Karpas-422 (cell line): ENCODE measurements around the gene YIPF4. TPM values are rescaled to one million over a fixed set of nuclear protein-coding genes. Genes with fewer than 3 reads are reported as not detected.
"Not testable (repeated sequence)": the region's sequence is repeated elsewhere in the genome, so short reads cannot be mapped to it uniquely, and the experiment has no call there.

ENCODE experiments used
- DNase-seq: peaks from one replicate; pipeline ENCODE4 v3.0.0-alpha.2; 2015
- H2AFZ ChIP-seq: fragments of 200-600 bp; sonication (generic); 2 replicates; pipeline ENCODE4 v1.6.1; 2014; ENCODE audit warnings: antibody characterized with exemption, low read length, mixed read lengths
- H3K27ac ChIP-seq: fragments of 200-600 bp; sonication (generic); 2 replicates; pipeline ENCODE4 v1.5.1; 2014; ENCODE audit warnings: mild to moderate bottlenecking, low read length, moderate library complexity
- H3K27me3 ChIP-seq: fragments of 200-600 bp; sonication (generic); 2 replicates; pipeline ENCODE4 v1.6.1; 2014; ENCODE audit warnings: low read length, mixed read lengths
- H3K36me3 ChIP-seq: fragments of 200-600 bp; sonication (generic); 2 replicates; pipeline ENCODE4 v1.6.1; 2014; ENCODE audit warnings: low read length, mixed read lengths; ENCODE audit not compliant: insufficient read depth
- H3K4me1 ChIP-seq: fragments of 200-600 bp; sonication (generic); 2 replicates; pipeline ENCODE4 v1.6.1; 2014; ENCODE audit warnings: mild to moderate bottlenecking, low read length, mixed read lengths
- H3K4me2 ChIP-seq: fragments of 200-600 bp; sonication (generic); 2 replicates; pipeline ENCODE4 v1.6.1; 2014; ENCODE audit warnings: low read length, low read depth, mild to moderate bottlenecking; ENCODE audit not compliant: poor library complexity, severe bottlenecking
- H3K4me3 ChIP-seq: fragments of 200-600 bp; sonication (generic); 2 replicates; pipeline ENCODE4 v1.5.1; 2014; ENCODE audit warnings: mild to moderate bottlenecking, antibody characterized with exemption, low read length, mixed read lengths
- H3K79me2 ChIP-seq: fragments of 200-600 bp; sonication (generic); 2 replicates; pipeline ENCODE4 v1.6.1; 2014; ENCODE audit warnings: mild to moderate bottlenecking, low read length, mixed read lengths
- H3K9ac ChIP-seq: fragments of 200-600 bp; sonication (generic); 2 replicates; pipeline ENCODE4 v1.6.0; 2014; ENCODE audit warnings: low read length
- H3K9me2 ChIP-seq: fragments of 200-600 bp; sonication (generic), shearing (Covaris generic); replicated peaks from 2 replicates; pipeline ENCODE4 v1.6.0; 2014; ENCODE audit warnings: mild to moderate bottlenecking, low read length, moderate library complexity; ENCODE audit not compliant: insufficient read depth
- H3K9me3 ChIP-seq: fragments of 300-700, 200-600 bp; sonication (generic); 2 replicates; pipeline ENCODE4 v1.6.1; 2014; ENCODE audit warnings: low read length, mixed read lengths
- H4K20me1 ChIP-seq: fragments of 200-600 bp; sonication (generic); 2 replicates; pipeline ENCODE4 v1.6.1; 2014; ENCODE audit warnings: mild to moderate bottlenecking, antibody characterized with exemption, low read length, low read depth; ENCODE audit not compliant: insufficient read depth
- total RNA-seq: library from RNA; depleted of rRNA; stranded (reverse); fragments of >200 nt; shearing (Covaris generic); gene quantifications from 2 replicates; pipeline ENCODE4 v1.2.3, GENCODE V29; 2014; ENCODE audit warnings: low replicate concordance

YIPF4 gene
- total RNA-seq, 1 experiment from 2014 or later, result 95.3 TPM

DNA sequence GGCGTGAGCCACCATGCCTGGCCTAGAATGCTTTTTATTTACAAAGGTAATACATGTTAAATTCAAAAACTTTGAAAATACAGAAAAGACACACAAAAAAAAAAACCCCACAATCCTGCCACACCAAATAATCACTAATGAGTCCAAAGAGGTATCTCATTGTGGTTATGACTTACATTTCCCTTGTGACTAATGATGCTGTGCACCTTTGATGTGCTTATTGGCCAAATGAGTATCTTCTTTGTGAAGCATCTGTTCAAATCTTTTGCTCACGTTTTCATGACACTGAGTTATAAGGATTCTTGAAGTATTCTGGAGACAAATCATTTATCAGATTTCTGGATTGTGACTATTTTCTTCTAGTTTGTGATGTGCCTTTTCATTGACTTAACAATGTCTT is 6.6 kb upstream of the YIPF4 start:
- no peak overlapping the region for H3K27ac ChIP-seq
- no peaks in the 10 kb centered on the region for H3K36me3 ChIP-seq
- H2AFZ ChIP-seq, result peak overlapping the region; percentile 70; the same call in 1 of the 2 replicates
- no peaks in the 10 kb centered on the region for H4K20me1 ChIP-seq
- H3K27me3 ChIP-seq, result no peaks in the 10 kb centered on the region
- no peaks in the 10 kb centered on the region for H3K4me1 ChIP-seq
- H3K9me2 ChIP-seq, result no peaks in the 10 kb centered on the region
- H3K4me2 ChIP-seq, result no peak overlapping the region
- H3K9me3 ChIP-seq, result no peaks in the 10 kb centered on the region
- DNase-seq, result no peak
- H3K79me2 ChIP-seq, result no peaks in the 10 kb centered on the region
- no peak overlapping the region for H3K9ac ChIP-seq
- no peak overlapping the region for H3K4me3 ChIP-seq

DNA sequence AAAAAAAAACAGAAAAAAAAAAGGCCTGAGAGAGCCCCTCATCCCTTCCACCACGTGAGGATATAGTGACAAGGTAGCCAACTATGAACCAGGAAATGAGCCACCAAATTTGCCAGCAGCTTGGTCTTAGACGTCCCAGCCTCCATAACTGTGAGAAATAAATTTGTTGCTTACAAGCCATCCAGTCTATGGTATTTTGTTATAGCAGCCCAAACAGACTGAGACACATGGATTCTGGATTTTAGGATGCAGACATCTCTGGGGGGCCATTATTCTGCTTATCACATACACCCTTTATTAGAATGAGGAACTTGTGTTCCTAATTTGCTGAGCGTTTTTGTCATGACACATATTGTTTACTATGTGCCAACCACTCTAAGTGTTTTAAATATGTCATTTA is 5.4 kb upstream of the YIPF4 start:
- peak overlapping the region; percentile 80; the same call in 1 of the 2 replicates for H2AFZ ChIP-seq
- 0 out of 2 replicates have a peak, but pooled peaks cover 4% of the 10 kb centered on the region for H3K79me2 ChIP-seq
- no peak overlapping the region for H3K4me2 ChIP-seq
- H3K27ac ChIP-seq, result no peak overlapping the region
- H3K4me1 ChIP-seq, result peaks cover 5% of the 10 kb centered on the region
- no peaks in the 10 kb centered on the region for H4K20me1 ChIP-seq
- no peaks in the 10 kb centered on the region for H3K36me3 ChIP-seq
- no peaks in the 10 kb centered on the region for H3K27me3 ChIP-seq
- no peak for DNase-seq
- no peak overlapping the region for H3K9ac ChIP-seq
- no peak overlapping the region for H3K4me3 ChIP-seq
- H3K9me2 ChIP-seq, result no peaks in the 10 kb centered on the region; the same call in 1 of the 2 replicates
- H3K9me3 ChIP-seq, result no peaks in the 10 kb centered on the region

DNA sequence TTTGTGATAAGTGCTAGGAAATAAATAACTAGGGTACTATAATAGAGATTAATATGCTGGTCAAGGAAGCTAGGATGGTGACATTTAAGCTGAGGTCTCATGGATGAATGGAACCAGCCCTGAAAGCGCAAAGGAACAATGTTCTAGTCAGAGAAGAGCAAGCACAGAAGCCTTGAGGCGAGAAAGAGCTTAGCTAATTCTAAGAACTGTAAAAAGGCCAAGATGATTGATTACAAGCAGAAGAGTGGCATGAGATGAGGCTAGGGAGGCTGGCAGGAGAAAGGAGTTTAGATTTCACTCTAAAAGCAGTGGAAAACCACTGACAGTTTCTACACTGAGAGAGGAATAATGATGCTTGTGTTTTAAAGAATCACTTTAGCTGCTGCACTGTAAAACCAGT is 3.4 kb upstream of the YIPF4 start:
- H3K36me3 ChIP-seq, result no peaks in the 10 kb centered on the region
- DNase-seq, result no peak
- peaks cover 15% of the 10 kb centered on the region for H3K4me1 ChIP-seq
- H3K79me2 ChIP-seq, result peaks cover 21% of the 10 kb centered on the region
- peak overlapping the region; percentile 70; the same call in 1 of the 2 replicates for H2AFZ ChIP-seq
- no peaks in the 10 kb centered on the region; the same call in 1 of the 2 replicates for H3K9me2 ChIP-seq
- no peaks in the 10 kb centered on the region for H3K9me3 ChIP-seq
- no peak overlapping the region for H3K9ac ChIP-seq
- H4K20me1 ChIP-seq, result no peaks in the 10 kb centered on the region
- H3K4me3 ChIP-seq, result no peak overlapping the region
- H3K27me3 ChIP-seq, result no peaks in the 10 kb centered on the region
- H3K4me2 ChIP-seq, result no peak overlapping the region
- H3K27ac ChIP-seq, result no peak overlapping the region

DNA sequence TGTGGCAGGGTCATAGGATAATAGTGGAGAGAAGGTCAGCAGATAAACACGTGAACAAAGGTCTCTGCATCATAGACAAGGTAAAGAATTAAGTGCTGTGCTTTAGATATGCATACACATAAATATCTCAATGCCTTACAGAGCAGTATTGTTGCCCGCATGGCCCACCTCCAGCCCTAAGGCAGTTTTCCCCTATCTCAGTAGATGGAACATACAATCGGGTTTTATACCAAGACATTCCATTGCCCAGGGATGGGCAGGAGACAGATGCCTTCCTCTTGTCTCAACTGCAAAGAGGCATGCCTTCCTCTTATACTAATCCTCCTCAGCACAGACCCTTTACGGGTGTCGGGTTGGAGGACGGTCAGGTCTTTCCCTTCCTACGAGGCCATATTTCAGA is 1.9 kb upstream of the YIPF4 start:
- Histone ChIP-seq H3K79me2 (peaks cover 32% of the 10 kb centered on the region), H3K4me1 (peaks cover 18% of the 10 kb centered on the region)
- not testable (repeated sequence) for H3K9me3 ChIP-seq, H3K9ac ChIP-seq, H3K4me3 ChIP-seq, H4K20me1 ChIP-seq, DNase-seq, H2AFZ ChIP-seq, H3K36me3 ChIP-seq, H3K27ac ChIP-seq, H3K27me3 ChIP-seq, H3K4me2 ChIP-seq, H3K9me2 ChIP-seq

DNA sequence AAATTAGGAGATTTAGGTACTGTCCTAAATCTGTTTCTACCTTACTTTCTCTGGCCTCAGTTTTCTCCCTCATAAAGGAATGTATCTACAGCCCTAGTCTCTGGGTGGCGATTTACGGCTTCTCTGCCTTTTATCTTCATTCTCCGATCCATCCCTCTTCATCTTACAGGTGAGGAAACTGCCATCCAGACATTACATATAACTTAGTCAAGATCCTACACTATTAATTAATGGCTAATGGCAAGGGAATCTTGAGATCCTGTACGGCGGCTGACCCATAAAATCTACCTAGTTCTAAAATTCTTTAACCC is 386 bp upstream of the YIPF4 start:
- peak overlapping the region; percentile 70; the same call in 1 of the 2 replicates for H2AFZ ChIP-seq
- H3K36me3 ChIP-seq, result peaks cover 11% of the 10 kb centered on the region
- no peaks in the 10 kb centered on the region; the same call in 1 of the 2 replicates for H3K9me2 ChIP-seq
- H4K20me1 ChIP-seq, result no peaks in the 10 kb centered on the region
- H3K4me2 ChIP-seq, result peak overlapping the region; percentile 94
- no peak overlapping the region for H3K27ac ChIP-seq
- peaks cover 47% of the 10 kb centered on the region for H3K79me2 ChIP-seq
- H3K27me3 ChIP-seq, result no peaks in the 10 kb centered on the region
- no peak for DNase-seq
- peak overlapping the region; percentile 95 for H3K4me3 ChIP-seq
- H3K4me1 ChIP-seq, result peaks cover 18% of the 10 kb centered on the region
- peak overlapping the region; percentile 94 for H3K9ac ChIP-seq
- H3K9me3 ChIP-seq, result no peaks in the 10 kb centered on the region

DNA sequence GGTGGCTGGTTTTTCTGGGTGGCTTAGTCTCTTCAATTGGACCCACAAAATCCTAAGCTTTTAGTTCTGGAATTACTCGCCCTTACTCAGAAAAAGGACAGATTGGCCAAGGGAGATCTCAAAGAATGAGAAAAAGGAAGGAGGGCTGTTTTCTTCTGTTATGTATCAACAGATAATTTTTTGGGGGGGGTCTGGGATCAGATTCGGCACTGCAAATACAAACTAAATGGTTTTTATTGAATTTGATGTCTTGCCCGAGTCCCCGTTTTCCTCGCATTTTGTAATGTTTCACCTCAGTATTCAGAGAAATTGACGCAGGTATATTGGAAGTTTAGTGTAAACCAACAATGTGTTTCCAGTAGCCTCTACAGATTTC is 762 bp downstream of the YIPF4 start:
- H3K9ac ChIP-seq, result peak overlapping the region; percentile 94
- H3K4me2 ChIP-seq, result peak overlapping the region; percentile 94
- H3K27ac ChIP-seq, result peak overlapping the region; percentile 62
- H2AFZ ChIP-seq, result no peak overlapping the region
- H3K36me3 ChIP-seq, result peaks cover 19% of the 10 kb centered on the region
- H3K4me3 ChIP-seq, result peak overlapping the region; percentile 95
- no peak for DNase-seq
- no peaks in the 10 kb centered on the region for H4K20me1 ChIP-seq
- no peaks in the 10 kb centered on the region for H3K9me3 ChIP-seq
- H3K27me3 ChIP-seq, result no peaks in the 10 kb centered on the region
- peaks cover 18% of the 10 kb centered on the region for H3K4me1 ChIP-seq
- H3K9me2 ChIP-seq, result no peaks in the 10 kb centered on the region; the same call in 1 of the 2 replicates
- H3K79me2 ChIP-seq, result peaks cover 58% of the 10 kb centered on the region

DNA sequence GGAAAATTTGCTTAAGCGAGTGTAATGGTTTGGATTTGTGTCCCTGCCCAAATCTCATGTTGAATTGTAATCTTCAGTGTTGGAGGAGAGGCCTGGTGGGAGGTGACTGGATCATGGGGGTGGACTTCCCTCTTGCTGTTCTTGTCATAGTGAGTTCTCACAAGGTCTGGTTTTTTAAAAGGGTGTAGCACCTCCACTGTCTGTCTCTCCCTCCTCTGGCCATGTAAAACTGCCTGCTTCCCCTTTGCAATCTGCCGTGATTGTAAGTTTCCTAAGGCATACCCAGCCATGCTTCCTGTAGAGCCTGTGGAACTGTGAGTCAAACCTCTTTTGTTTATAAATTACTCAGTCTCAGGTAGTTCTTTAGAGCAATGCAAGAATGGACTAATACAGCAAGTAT is 6.6 kb downstream of the YIPF4 start:
- H3K9me2 ChIP-seq, result no peaks in the 10 kb centered on the region
- no peaks in the 10 kb centered on the region for H4K20me1 ChIP-seq
- peaks cover 18% of the 10 kb centered on the region for H3K4me1 ChIP-seq
- H3K79me2 ChIP-seq, result peaks cover 92% of the 10 kb centered on the region
- no peak overlapping the region for H3K9ac ChIP-seq
- peaks cover 21% of the 10 kb centered on the region for H3K36me3 ChIP-seq
- no peak overlapping the region for H3K4me3 ChIP-seq
- H3K27ac ChIP-seq, result no peak overlapping the region
- no peaks in the 10 kb centered on the region for H3K9me3 ChIP-seq
- H2AFZ ChIP-seq, result no peak overlapping the region
- H3K4me2 ChIP-seq, result no peak overlapping the region
- no peak for DNase-seq
- no peaks in the 10 kb centered on the region for H3K27me3 ChIP-seq

DNA sequence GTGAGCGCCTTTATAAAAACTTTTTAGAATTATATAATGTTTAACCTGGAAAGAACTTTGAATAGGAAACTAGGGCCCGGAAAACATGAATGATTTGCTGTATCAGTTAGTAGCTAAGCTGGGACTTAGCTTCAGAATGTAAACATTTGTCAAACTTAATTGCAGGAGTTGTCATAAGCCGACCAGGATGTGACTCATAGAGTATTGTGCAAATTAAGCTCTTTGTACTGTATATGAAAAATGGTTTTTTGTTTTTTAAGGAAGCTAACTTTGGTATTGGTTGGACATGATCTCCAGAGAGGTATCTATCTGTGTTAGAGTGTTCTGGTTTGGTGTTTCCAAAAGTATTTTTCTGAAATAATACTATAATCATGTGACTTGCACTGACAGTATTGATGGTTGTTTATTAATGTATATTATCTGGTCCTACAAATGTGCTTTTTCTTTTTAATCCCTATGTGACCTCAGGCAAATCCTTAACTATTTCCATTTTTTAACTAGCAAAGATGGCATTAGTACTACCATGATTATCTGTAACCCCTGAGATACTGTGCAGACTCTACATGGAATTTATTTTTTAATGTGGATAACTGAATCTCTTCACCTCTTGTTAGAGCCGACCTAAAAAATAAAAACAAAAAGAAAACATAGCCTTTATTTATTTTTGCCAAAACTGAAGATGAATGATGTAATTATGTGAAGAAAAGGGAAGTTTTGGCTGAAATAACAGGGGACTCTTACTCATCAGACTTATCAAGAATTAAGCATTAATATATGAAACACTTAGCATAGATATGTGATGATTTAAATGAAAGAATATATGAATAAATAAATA is 11.7 kb downstream of the YIPF4 start:
- Histone ChIP-seq H3K27me3 (no peaks in the 10 kb centered on the region), H3K79me2 (peaks cover 76% of the 10 kb centered on the region), H3K4me2 (no peak overlapping the region), H3K36me3 (peaks cover 24% of the 10 kb centered on the region), H4K20me1 (no peaks in the 10 kb centered on the region), H3K27ac (no peak overlapping the region), H3K9me3 (no peaks in the 10 kb centered on the region), H3K9ac (no peak overlapping the region), H3K4me3 (no peak overlapping the region), H3K4me1 (peaks cover 10% of the 10 kb centered on the region), H2AFZ (no peak overlapping the region), H3K9me2 (no peaks in the 10 kb centered on the region)
- no peak for DNase-seq
